Trophoblast cell (in vitro differentiated cells and primary cell): ENCODE data around the gene BTG2.
A peak's percentile ranks its signal among the peaks of the same experiment; 100 is the strongest.

ENCODE experiments used
- DNase-seq, 2 donors: peaks; one replicate each; pipeline ENCODE4 v3.0.0-alpha.2; 2016
- H2AFZ ChIP-seq: 2 replicates; pipeline ENCODE4 v1.6.1; 2013; ENCODE audit warnings: low read length, moderate library complexity, mild to moderate bottlenecking; ENCODE audit not compliant: insufficient read depth, poor library complexity
- H2AK5ac ChIP-seq: 2 replicates; pipeline ENCODE4 v1.6.1; 2013; ENCODE audit warnings: mild to moderate bottlenecking, low read length
- H2BK120ac ChIP-seq: 2 replicates; pipeline ENCODE4 v1.6.1; 2013; ENCODE audit warnings: low read length, mild to moderate bottlenecking, moderate library complexity; ENCODE audit not compliant: insufficient read depth, poor library complexity
- H2BK12ac ChIP-seq: 2 replicates; pipeline ENCODE4 v1.6.1; 2013; ENCODE audit warnings: mild to moderate bottlenecking, low read length, moderate library complexity
- H2BK5ac ChIP-seq: 2 replicates; pipeline ENCODE4 v1.6.1; 2013; ENCODE audit warnings: low read length, low read depth, moderate library complexity, mild to moderate bottlenecking; ENCODE audit not compliant: poor library complexity
- H3K14ac ChIP-seq: 2 replicates; pipeline ENCODE4 v1.6.1; 2013; ENCODE audit warnings: mild to moderate bottlenecking, low read length
- H3K18ac ChIP-seq: 2 replicates; pipeline ENCODE4 v1.6.1; 2013; ENCODE audit warnings: mild to moderate bottlenecking, low read length
- H3K23ac ChIP-seq: 2 replicates; pipeline ENCODE4 v1.6.1; 2013; ENCODE audit warnings: low read length
- H3K27ac ChIP-seq: 2 replicates; pipeline ENCODE4 v1.5.1; 2013; ENCODE audit warnings: low read depth, mild to moderate bottlenecking, inconsistent platforms, low read length, moderate library complexity
- H3K27me3 ChIP-seq: 2 replicates; pipeline ENCODE4 v1.6.1; 2013; ENCODE audit warnings: inconsistent platforms, mild to moderate bottlenecking, low read length, moderate library complexity; ENCODE audit not compliant: insufficient read depth
- H3K36me3 ChIP-seq, 2 experiments: 1 replicate in 1 of 2; 2 replicates in 1 of 2; pipeline ENCODE4 v1.6.1; 2013; ENCODE audit warnings: low read length in 2 of 2, mild to moderate bottlenecking in 2 of 2, moderate library complexity in 1 of 2; ENCODE audit not compliant: insufficient read depth in 2 of 2, control insufficient read depth in 1 of 2
- H3K4ac ChIP-seq: 2 replicates; pipeline ENCODE4 v1.6.1; 2013; ENCODE audit warnings: low read depth, mild to moderate bottlenecking, low read length, moderate library complexity
- H3K4me1 ChIP-seq, 2 experiments: 1 replicate in 1 of 2; 2 replicates in 1 of 2; pipeline ENCODE4 v1.6.1; 2013; ENCODE audit warnings: low read length in 2 of 2, mild to moderate bottlenecking in 2 of 2, moderate library complexity in 1 of 2; ENCODE audit not compliant: insufficient read depth in 2 of 2, control insufficient read depth in 1 of 2
- H3K4me2 ChIP-seq: 2 replicates; pipeline ENCODE4 v1.6.1; 2013; ENCODE audit warnings: inconsistent platforms, mild to moderate bottlenecking, low read length, moderate library complexity
- H3K4me3 ChIP-seq: 2 replicates; pipeline ENCODE4 v1.5.1; 2013; ENCODE audit warnings: mild to moderate bottlenecking, low read depth, low read length, inconsistent platforms
- H3K79me1 ChIP-seq: one replicate; pipeline ENCODE4 v1.6.1; 2013; ENCODE audit warnings: low read length
- H3K79me2 ChIP-seq: 2 replicates; pipeline ENCODE4 v1.6.1; 2013; ENCODE audit warnings: low read length, mild to moderate bottlenecking; ENCODE audit not compliant: control insufficient read depth, insufficient read depth, poor library complexity
- H3K9ac ChIP-seq: 2 replicates; pipeline ENCODE4 v1.6.1; 2013; ENCODE audit warnings: mild to moderate bottlenecking, low read length
- H3K9me3 ChIP-seq: 2 replicates; pipeline ENCODE4 v1.6.1; 2013; ENCODE audit warnings: low read depth, mild to moderate bottlenecking, control low read depth, inconsistent platforms, low read length; ENCODE audit not compliant: insufficient read depth
- H4K12ac ChIP-seq: 2 replicates; pipeline ENCODE4 v1.6.1; 2013; ENCODE audit warnings: low read depth, mild to moderate bottlenecking, low read length, moderate library complexity
- H4K8ac ChIP-seq: 2 replicates; pipeline ENCODE4 v1.6.1; 2013; ENCODE audit warnings: low read depth, mild to moderate bottlenecking, low read length, moderate library complexity
- H4K91ac ChIP-seq: one replicate; pipeline ENCODE4 v1.6.1; 2013; ENCODE audit warnings: low read depth, mild to moderate bottlenecking, low read length, moderate library complexity
- WGBS: extraction: QIAGEN DNeasy Blood & Tissue Kit; methylation state at CpG from one replicate; pipeline ENCODE4 v1.1.7; 2013; ENCODE audit warnings: missing lambda C conversion rate; ENCODE audit not compliant: insufficient read length, insufficient coverage; ENCODE audit errors: extremely low coverage; 5-methylcytosine and 5-hydroxymethylcytosine counted together

The BTG2 gene

GRCh38 chr1:203324105-203325025, 19.0 kb downstream of the BTG2 start:
- H3K9me3 ChIP-seq, result no peaks in the 10 kb centered on the region
- H3K36me3 ChIP-seq, result no peaks in the 10 kb centered on the region
- peak overlapping the region; percentile 34 for H3K4me3 ChIP-seq
- no peak overlapping the region for H3K4ac ChIP-seq
- H3K9ac ChIP-seq, result no peak overlapping the region
- H4K8ac ChIP-seq, result no peak overlapping the region
- no peak for DNase-seq
- H3K4me2 ChIP-seq, result no peak overlapping the region
- no peak overlapping the region for H2BK5ac ChIP-seq
- no peak overlapping the region for H3K23ac ChIP-seq
- peak overlapping the region; percentile 1 for H2BK12ac ChIP-seq
- H3K79me1 ChIP-seq, result peaks cover 10% of the 10 kb centered on the region
- no peaks in the 10 kb centered on the region for H3K79me2 ChIP-seq
- no peaks in the 10 kb centered on the region for H3K27me3 ChIP-seq
- H2BK120ac ChIP-seq, result no peak overlapping the region
- peak overlapping the region; percentile 29 for H2AK5ac ChIP-seq
- H3K14ac ChIP-seq, result no peak overlapping the region
- H3K27ac ChIP-seq, result no peak overlapping the region
- WGBS, result no CpG with 5 or more reads among the region's 15 CpGs
- no peak overlapping the region for H4K12ac ChIP-seq
- H3K18ac ChIP-seq, result no peak overlapping the region
- no peak overlapping the region for H2AFZ ChIP-seq
- H3K4me1 ChIP-seq, result peaks cover 2 to 9% of the 10 kb centered on the region in 2 experiments
- peak overlapping the region; percentile 20 for H4K91ac ChIP-seq

DNA sequence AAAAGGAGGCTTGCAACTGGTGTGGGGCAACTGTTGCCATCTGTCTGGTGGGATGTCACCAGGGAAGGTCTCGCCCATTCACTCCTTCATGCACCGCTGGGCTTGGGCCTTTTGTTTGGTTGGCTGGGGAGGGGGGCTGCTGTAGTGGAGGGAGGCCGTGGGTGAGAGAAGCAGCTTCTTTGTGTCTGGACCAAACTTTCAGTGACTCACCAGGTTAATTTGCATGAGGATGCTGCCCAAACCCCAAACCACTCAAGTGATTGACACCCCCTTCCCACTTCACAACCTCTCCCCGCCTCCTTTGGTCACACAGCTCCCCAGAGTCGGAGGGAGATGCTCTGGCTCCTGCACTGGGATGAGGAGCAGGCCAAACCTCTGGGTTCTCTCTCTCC, 19.7 kb downstream of the BTG2 start:
- Histone ChIP-seq H3K79me1 (peaks cover 10% of the 10 kb centered on the region), H4K8ac (no peak overlapping the region), H2AK5ac (no peak overlapping the region), H3K79me2 (no peaks in the 10 kb centered on the region), H3K14ac (no peak overlapping the region), H3K4me2 (no peak overlapping the region), H3K9ac (no peak overlapping the region), H3K4me3 (peak overlapping the region; percentile 34), H3K9me3 (peaks cover 2% of the 10 kb centered on the region), H3K27me3 (no peaks in the 10 kb centered on the region), H3K18ac (no peak overlapping the region), H4K12ac (no peak overlapping the region), H2AFZ (no peak overlapping the region), H3K36me3 (no peaks in the 10 kb centered on the region), H3K4me1 (peaks cover 2 to 9% of the 10 kb centered on the region in 2 experiments), H4K91ac (no peak overlapping the region), H3K4ac (no peak overlapping the region), H3K23ac (no peak overlapping the region), H2BK5ac (no peak overlapping the region), H2BK120ac (no peak overlapping the region), H2BK12ac (no peak overlapping the region), H3K27ac (no peak overlapping the region)
- WGBS, result no CpG with 5 or more reads among the region's 5 CpGs
- DNase-seq, result no peak

- Histone ChIP-seq H4K91ac (peak overlapping the region; percentile 12), H3K18ac (no peak overlapping the region), H3K4me1 (peaks cover 2 to 9% of the 10 kb centered on the region in 2 experiments), H3K4me2 (no peak overlapping the region), H4K8ac (no peak overlapping the region), H3K4me3 (no peak overlapping the region), H3K27ac (no peak overlapping the region), H3K4ac (no peak overlapping the region), H3K79me2 (no peaks in the 10 kb centered on the region), H3K14ac (no peak overlapping the region), H3K9me3 (peaks cover 3% of the 10 kb centered on the region), H3K79me1 (peaks cover 10% of the 10 kb centered on the region), H2AFZ (no peak overlapping the region), H3K23ac (no peak overlapping the region), H3K27me3 (no peaks in the 10 kb centered on the region), H3K9ac (no peak overlapping the region), H2BK5ac (no peak overlapping the region), H2BK12ac (no peak overlapping the region), H4K12ac (no peak overlapping the region), H2BK120ac (no peak overlapping the region), H2AK5ac (no peak overlapping the region), H3K36me3 (no peaks in the 10 kb centered on the region)
- no peak for DNase-seq
- no CpG with 5 or more reads among the region's 13 CpGs for WGBS
Observed at GRCh38 chr1:203325418-203326091, 20.2 kb downstream of the BTG2 start.

GRCh38 chr1:203326830-203327683, 21.7 kb downstream of the BTG2 start:
- H2BK120ac ChIP-seq, result peak overlapping the region; percentile 55
- DNase-seq, result peak; percentile 85 to 89
- peak overlapping the region; percentile 87 for H4K91ac ChIP-seq
- peak overlapping the region; percentile 96 for H2AFZ ChIP-seq
- no peak overlapping the region for H2AK5ac ChIP-seq
- peak overlapping the region; percentile 80 for H3K4me2 ChIP-seq
- H3K36me3 ChIP-seq, result no peaks in the 10 kb centered on the region
- H2BK5ac ChIP-seq, result peak overlapping the region; percentile 8
- H3K23ac ChIP-seq, result no peak overlapping the region
- H3K27me3 ChIP-seq, result no peaks in the 10 kb centered on the region
- H3K18ac ChIP-seq, result peak overlapping the region; percentile 44
- H4K8ac ChIP-seq, result peak overlapping the region; percentile 89
- H3K79me1 ChIP-seq, result peaks cover 10% of the 10 kb centered on the region
- peaks cover 2 to 9% of the 10 kb centered on the region in 2 experiments for H3K4me1 ChIP-seq
- peak overlapping the region; percentile 11 for H3K9ac ChIP-seq
- no peaks in the 10 kb centered on the region for H3K79me2 ChIP-seq
- no peak overlapping the region for H4K12ac ChIP-seq
- peak overlapping the region; percentile 2 for H3K4ac ChIP-seq
- H2BK12ac ChIP-seq, result peak overlapping the region; percentile 16
- no CpG with 5 or more reads among the region's 49 CpGs for WGBS
- H3K27ac ChIP-seq, result peak overlapping the region; percentile 73
- H3K14ac ChIP-seq, result peak overlapping the region; percentile 5
- peak overlapping the region; percentile 32 for H3K4me3 ChIP-seq
- H3K9me3 ChIP-seq, result peaks cover 3% of the 10 kb centered on the region
